Hypothalamus (tissue), 51 donors: ENCODE results near the gene BABAM2.
A peak's percentile ranks its signal among the peaks of the same experiment; 100 is the strongest.

ENCODE experiments used
- DNase-seq, 51 donors: peaks; one replicate each; lab custom pipeline; 2025; lab: John Stamatoyannopoulos, UW

The BABAM2 gene

DNA sequence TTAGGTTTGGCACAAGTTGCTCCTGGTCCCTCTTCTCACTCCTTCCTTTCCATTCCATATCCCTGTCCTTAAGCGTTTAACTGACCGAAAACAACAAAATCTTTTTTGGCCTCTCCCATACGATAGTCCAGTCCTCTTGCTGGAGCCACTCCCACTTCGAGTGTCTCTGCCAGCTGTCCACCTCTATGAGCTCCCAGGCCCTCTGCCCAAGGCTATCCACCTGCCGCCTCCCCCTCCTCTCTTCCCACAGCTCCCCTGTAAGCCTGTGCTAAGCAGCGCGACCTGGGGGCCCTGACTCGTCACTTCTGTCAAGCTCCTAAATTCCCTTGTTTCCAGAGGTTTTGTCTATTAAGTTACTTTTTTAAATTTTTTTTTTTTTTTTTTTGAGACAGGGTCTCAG is 455.1 kb downstream of the BABAM2 start:
- no peak for DNase-seq

DNA sequence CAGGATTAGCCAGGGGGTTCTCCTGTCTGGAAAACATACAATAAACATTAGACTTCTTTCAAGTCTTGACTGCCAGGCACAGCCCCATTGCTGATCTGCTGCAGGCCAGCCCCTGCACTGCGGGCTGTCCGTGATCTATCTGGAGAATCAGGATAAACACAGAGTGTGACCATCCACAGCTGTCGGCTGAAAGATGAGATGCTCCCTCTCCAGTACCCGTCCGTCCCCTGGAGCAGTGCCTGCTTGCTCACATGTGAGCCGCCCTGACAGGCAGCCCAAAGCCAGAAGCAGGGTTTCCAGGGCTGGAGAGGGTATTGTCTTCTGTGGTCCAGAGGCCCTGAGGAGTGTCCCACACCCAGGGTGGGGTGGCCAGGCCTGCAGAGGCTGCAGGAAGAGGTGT is 456.1 kb downstream of the BABAM2 start:
- DNase-seq = no peak

DNA sequence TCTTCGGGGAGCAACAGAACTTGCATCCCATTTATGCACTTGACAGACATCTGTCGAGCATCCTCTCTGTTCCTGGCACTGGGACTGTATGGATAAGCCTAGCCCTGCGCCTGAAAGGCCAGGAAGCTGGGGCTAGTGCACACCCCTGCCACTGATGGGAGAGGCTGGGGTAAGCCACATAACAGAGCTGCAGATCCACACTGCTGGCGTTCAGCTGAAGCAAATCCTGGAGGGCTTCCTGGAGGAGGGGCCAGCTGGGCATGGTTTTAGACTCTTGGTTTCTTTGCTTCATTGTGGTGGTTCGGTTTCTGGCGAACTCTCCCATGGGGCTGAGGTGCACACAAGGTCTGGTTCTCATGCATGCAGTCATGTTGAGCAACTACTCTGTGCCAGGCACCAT is 456.7 kb downstream of the BABAM2 start:
- DNase-seq = no peak

- DNase-seq = no peak
Observed at GRCh38 chr2:28347596-28347995, 457.1 kb downstream of the BABAM2 start.

DNA sequence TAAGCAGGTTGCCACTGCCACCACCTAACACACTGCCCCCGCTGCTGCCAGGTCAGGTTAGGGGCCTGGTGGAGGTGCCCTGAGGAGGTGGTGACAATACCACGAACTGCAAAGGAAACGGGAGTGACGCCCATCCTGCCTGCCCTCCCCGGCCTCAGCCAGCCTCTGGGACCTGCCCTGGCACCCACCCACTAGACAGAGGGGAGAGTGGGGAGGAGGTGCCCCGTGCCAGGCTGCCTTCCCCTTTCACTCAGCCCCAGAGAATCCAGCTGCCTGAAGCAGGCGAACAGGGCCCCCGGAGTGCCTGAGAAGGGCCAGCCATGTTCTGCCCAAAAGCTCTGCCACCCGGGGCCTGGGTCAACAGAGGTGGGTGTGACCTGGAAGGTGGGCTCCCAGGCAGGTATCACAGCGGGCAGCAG is 457.6 kb downstream of the BABAM2 start:
- DNase-seq = no peak

- no peak for DNase-seq
Observed at GRCh38 chr2:28348921-28349320, 458.4 kb downstream of the BABAM2 start.

GRCh38 chr2:28349546-28350165 is 459.1 kb downstream of the BABAM2 start:
- DNase-seq = no peak

- DNase-seq = no peak
Observed at GRCh38 chr2:28350196-28350595, 459.7 kb downstream of the BABAM2 start.

GRCh38 chr2:28350791-28351285 is 460.3 kb downstream of the BABAM2 start:
- DNase-seq = no peak

GRCh38 chr2:28351621-28352020 is 461.1 kb downstream of the BABAM2 start:
- no peak for DNase-seq

GRCh38 chr2:28352104-28352503 is 461.6 kb downstream of the BABAM2 start:
- DNase-seq = no peak

- DNase-seq = no peak
Observed at GRCh38 chr2:28352610-28353195, 462.2 kb downstream of the BABAM2 start.

GRCh38 chr2:28354920-28355520 is 464.5 kb downstream of the BABAM2 start:
- DNase-seq = no peak

DNA sequence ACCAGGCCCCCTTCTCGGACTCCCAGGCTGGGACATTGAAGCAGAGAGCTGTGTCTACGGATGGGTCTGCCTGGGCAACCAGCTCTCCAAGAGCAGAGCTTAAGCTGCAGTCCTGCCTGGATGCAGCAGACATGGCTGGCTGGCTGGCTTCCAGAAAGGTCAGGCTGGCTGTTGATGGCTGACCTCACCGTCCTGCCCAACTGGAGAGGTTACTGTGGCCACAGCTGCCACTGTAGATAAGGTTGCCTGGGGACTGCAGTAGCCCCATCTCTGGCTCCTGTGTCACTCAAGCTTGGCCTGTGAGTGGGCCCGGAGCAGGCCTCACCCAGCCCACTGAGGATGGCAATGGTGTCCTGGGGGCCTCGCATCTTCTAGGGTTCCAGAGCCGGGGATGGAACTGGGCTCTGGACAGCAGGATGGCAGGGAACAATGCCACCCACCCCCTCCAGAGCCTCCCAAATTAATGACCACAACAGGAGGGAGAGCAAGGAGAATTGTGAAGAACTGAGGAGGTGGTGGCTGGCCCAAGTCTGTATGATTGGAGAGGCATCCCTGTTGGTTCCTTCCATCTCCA is 465.1 kb downstream of the BABAM2 start:
- DNase-seq = no peak

DNA sequence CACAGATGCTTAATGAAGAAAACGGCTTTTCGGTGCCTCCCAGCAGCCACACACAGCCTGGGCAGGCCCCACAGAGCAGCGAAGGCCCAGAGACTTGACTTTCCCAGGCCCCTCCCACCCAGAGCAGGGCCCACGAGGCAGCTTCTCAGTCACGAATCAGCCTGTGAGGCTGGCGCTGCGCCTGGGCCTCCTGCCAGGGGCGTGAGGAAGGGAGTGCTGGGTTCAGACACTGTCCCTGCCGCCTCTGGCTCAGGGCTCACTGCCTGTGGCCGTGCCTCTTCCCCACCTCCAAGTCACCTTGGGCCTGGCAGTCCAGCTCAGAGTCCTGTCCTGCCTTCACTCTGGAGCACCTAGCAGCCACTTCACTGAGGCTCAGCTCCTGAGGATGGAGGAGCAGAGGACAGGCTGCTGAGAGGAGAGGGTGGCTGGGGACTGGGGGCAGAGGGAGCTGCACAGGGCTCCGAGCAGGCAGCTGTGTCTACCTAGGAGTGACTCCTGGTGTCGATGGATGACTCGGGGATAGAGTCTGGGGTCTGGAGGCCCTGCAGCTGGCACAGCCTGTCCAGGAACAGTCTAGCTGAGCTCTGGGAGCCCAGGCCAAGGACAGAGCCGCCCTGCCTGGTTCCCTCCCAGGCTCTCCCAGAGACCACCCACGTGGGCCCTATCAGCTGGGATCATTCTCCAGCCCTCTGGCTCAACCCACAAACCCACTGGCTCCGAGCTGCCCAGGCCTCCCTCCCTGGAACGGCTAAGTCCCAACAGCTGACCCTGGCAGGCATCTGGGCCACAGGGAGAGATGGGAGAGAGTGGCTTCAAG is 465.8 kb downstream of the BABAM2 start:
- peak in 33 of 51 donors; percentile 4 to 72 (median 33) for DNase-seq

DNA sequence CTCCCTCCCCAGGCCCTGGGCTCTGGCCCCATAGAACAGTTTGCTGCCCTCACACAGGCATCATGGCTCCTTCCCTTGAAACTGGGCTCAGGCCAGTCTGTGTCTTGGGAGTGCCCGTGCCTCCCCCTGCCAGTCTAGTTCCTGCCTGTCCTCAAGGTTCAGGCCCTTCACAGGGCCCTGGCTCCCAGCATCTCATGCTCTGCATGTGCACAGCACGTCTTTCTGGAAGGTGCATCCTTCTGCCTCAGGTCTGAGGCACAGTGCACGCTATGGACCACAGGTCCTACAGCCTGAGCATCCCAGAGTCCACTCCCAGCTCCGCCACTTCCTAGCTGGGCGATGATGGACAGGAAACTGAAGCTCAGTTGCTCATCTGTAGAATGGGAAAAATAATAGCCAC is 466.5 kb downstream of the BABAM2 start:
- DNase-seq = no peak

- DNase-seq = no peak
Observed at GRCh38 chr2:28357948-28358667, 467.6 kb downstream of the BABAM2 start.

- no peak for DNase-seq
Observed at GRCh38 chr2:28358668-28359201, 468.2 kb downstream of the BABAM2 start.

GRCh38 chr2:28359222-28360057 is 468.9 kb downstream of the BABAM2 start:
- peak in 23 of 51 donors; percentile 6 to 65 (median 20) for DNase-seq
